ENCODE data around the gene PEX14. TPM values are rescaled to one million over a fixed set of nuclear protein-coding genes. Genes with fewer than 3 reads are reported as not detected.

Gene PEX14
- total RNA-seq, 1 donor from 2014 or later: 17.8 TPM

- ChIA-PET POLR2A (no interaction called here), CTCF (no interaction called here)
- Mint-ChIP-seq H3K9me3 (no peaks in the 10 kb centered on the region), H3K27me3 (no peaks in the 10 kb centered on the region), H3K4me1 (no peaks in the 10 kb centered on the region), H3K36me3 (ENCODE audit: low read depth) (peaks cover 46% of the 10 kb centered on the region), H3K4me3 (no peak overlapping the region), H3K27ac (no peak overlapping the region)
- no peak for TF ChIP-seq CTCF (IDR thresholded peaks at IDR 0.05)
- ATAC-seq (ENCODE audit: low read depth) (no peak), DNase-seq (no peak)
- intact Hi-C loops (cut with micrococcal nuclease): no loop called here
Measured at GRCh38 chr1:10656431-10656830, 181.7 kb downstream of the PEX14 start.

- no peak for TF ChIP-seq CTCF (IDR thresholded peaks at IDR 0.05)
- no peak for DNase-seq
- no peak overlapping the region for H3K4me3 Mint-ChIP-seq
- ATAC-seq (ENCODE audit: low read depth): no peak
- ChIA-PET CTCF (no interaction called here), POLR2A (no interaction called here)
- no peaks in the 10 kb centered on the region for H3K4me1 Mint-ChIP-seq
- peaks cover 43% of the 10 kb centered on the region for H3K36me3 Mint-ChIP-seq (ENCODE audit: low read depth)
- no peaks in the 10 kb centered on the region for H3K9me3 Mint-ChIP-seq
- intact Hi-C loops (cut with micrococcal nuclease): no loop called here
- H3K27me3 Mint-ChIP-seq: no peaks in the 10 kb centered on the region
- H3K27ac Mint-ChIP-seq: no peak overlapping the region
Measured at GRCh38 chr1:10657088-10657847, 182.5 kb downstream of the PEX14 start.

- H3K4me3 Mint-ChIP-seq: no peak overlapping the region
- no peaks in the 10 kb centered on the region for H3K4me1 Mint-ChIP-seq
- H3K36me3 Mint-ChIP-seq (ENCODE audit: low read depth): peaks cover 30% of the 10 kb centered on the region
- intact Hi-C loops (cut with micrococcal nuclease): no loop called here
- DNase-seq (no peak), ATAC-seq (ENCODE audit: low read depth) (no peak)
- TF ChIP-seq CTCF (IDR thresholded peaks at IDR 0.05): no peak
- no peak overlapping the region for H3K27ac Mint-ChIP-seq
- ChIA-PET CTCF (no interaction called here), POLR2A (no interaction called here)
- no peaks in the 10 kb centered on the region for H3K9me3 Mint-ChIP-seq
- H3K27me3 Mint-ChIP-seq: no peaks in the 10 kb centered on the region
Measured at GRCh38 chr1:10658396-10659066, 183.8 kb downstream of the PEX14 start.

- H3K4me1 Mint-ChIP-seq: no peaks in the 10 kb centered on the region
- no peak overlapping the region for H3K4me3 Mint-ChIP-seq
- ATAC-seq (ENCODE audit: low read depth) (no peak), DNase-seq (no peak)
- H3K36me3 Mint-ChIP-seq (ENCODE audit: low read depth): peaks cover 27% of the 10 kb centered on the region
- no peaks in the 10 kb centered on the region for H3K9me3 Mint-ChIP-seq
- intact Hi-C loops (cut with micrococcal nuclease): no loop called here
- CTCF ChIA-PET: no interaction called here
- H3K27ac Mint-ChIP-seq: no peak overlapping the region
- TF ChIP-seq CTCF (IDR thresholded peaks at IDR 0.05): no peak
- H3K27me3 Mint-ChIP-seq: no peaks in the 10 kb centered on the region
- POLR2A ChIA-PET: no interaction called here
Measured at GRCh38 chr1:10659218-10659617, 184.5 kb downstream of the PEX14 start.

- no peak for TF ChIP-seq CTCF (IDR thresholded peaks at IDR 0.05)
- H3K27me3 Mint-ChIP-seq: no peaks in the 10 kb centered on the region
- DNase-seq (no peak), ATAC-seq (ENCODE audit: low read depth) (no peak)
- intact Hi-C loops (cut with micrococcal nuclease): no loop called here
- no peak overlapping the region for H3K27ac Mint-ChIP-seq
- H3K9me3 Mint-ChIP-seq: no peaks in the 10 kb centered on the region
- ChIA-PET CTCF (no interaction called here), POLR2A (no interaction called here)
- no peaks in the 10 kb centered on the region for H3K4me1 Mint-ChIP-seq
- no peak overlapping the region for H3K4me3 Mint-ChIP-seq
- H3K36me3 Mint-ChIP-seq (ENCODE audit: low read depth): peaks cover 22% of the 10 kb centered on the region
Measured at GRCh38 chr1:10659646-10660540, 185.1 kb downstream of the PEX14 start.
